CD4-positive, alpha-beta T cell treated with Interleukin-6 at 100 ng/mL for 8 hours (primary cell): ENCODE results near the gene APLN.

Source experiments
- DNase-seq: peaks from one replicate; pipeline ENCODE4 v3.0.0-alpha.2; 2020; ENCODE audit warnings: mixed read lengths, low spot score

The APLN gene

GRCh38 chrX:129661369-129661768, 6.6 kb upstream of the APLN start:
- DNase-seq = no peak

- no peak for DNase-seq
Observed at GRCh38 chrX:129659861-129660260, 5.1 kb upstream of the APLN start.

GRCh38 chrX:129659141-129659540, 4.4 kb upstream of the APLN start:
- no peak for DNase-seq

GRCh38 chrX:129658429-129658828, 3.7 kb upstream of the APLN start:
- DNase-seq = no peak

- no peak for DNase-seq
Observed at GRCh38 chrX:129655547-129656249, 942 bp upstream of the APLN start.

GRCh38 chrX:129653971-129654651, 645 bp downstream of the APLN start:
- no peak for DNase-seq

GRCh38 chrX:129653181-129653970, 1.4 kb downstream of the APLN start:
- DNase-seq = no peak

GRCh38 chrX:129652565-129653169, 2.1 kb downstream of the APLN start:
- no peak for DNase-seq

GRCh38 chrX:129651756-129652564, 2.8 kb downstream of the APLN start:
- no peak for DNase-seq

GRCh38 chrX:129650821-129651510, 3.8 kb downstream of the APLN start:
- no peak for DNase-seq

GRCh38 chrX:129650183-129650689, 4.5 kb downstream of the APLN start:
- DNase-seq = no peak

- no peak for DNase-seq
Observed at GRCh38 chrX:129649268-129650182, 5.2 kb downstream of the APLN start.

GRCh38 chrX:129648514-129649267, 6.1 kb downstream of the APLN start:
- DNase-seq = no peak

- no peak for DNase-seq
Observed at GRCh38 chrX:129647418-129648410, 7.0 kb downstream of the APLN start.

GRCh38 chrX:129646566-129647417, 8.0 kb downstream of the APLN start:
- DNase-seq = no peak

GRCh38 chrX:129642641-129643040, 12.1 kb downstream of the APLN start:
- DNase-seq = no peak

- DNase-seq = no peak
Observed at GRCh38 chrX:129641941-129642340, 12.8 kb downstream of the APLN start.
